ENCODE results near the gene WWOX.

WWOX gene

GRCh38 chr16:78249832-78250231 lies 150.4 kb downstream of the WWOX start:
- no peaks in the 10 kb centered on the region for H3K27me3 Mint-ChIP-seq
- peaks cover 5% of the 10 kb centered on the region for H3K36me3 Mint-ChIP-seq
- no peaks in the 10 kb centered on the region for H3K9me3 Mint-ChIP-seq
- ATAC-seq (ENCODE audit: low read depth) (no peak), DNase-seq (ENCODE audit: low spot score in 2 of 2) (no peak)
- no peak overlapping the region for H3K27ac Mint-ChIP-seq
- H3K4me3 Mint-ChIP-seq: no peak overlapping the region
- no peaks in the 10 kb centered on the region for H3K4me1 Mint-ChIP-seq

- no peak for ATAC-seq (ENCODE audit: low read depth)
These were observed 151.7 kb downstream of the WWOX start for GRCh38 chr16:78251115-78251514.

GRCh38 chr16:78252757-78253156 lies 153.3 kb downstream of the WWOX start:
- Mint-ChIP-seq H3K4me3 (no peak overlapping the region), H3K27ac (no peak overlapping the region), H3K4me1 (peaks cover 2% of the 10 kb centered on the region), H3K36me3 (peaks cover 2% of the 10 kb centered on the region), H3K27me3 (no peaks in the 10 kb centered on the region), H3K9me3 (no peaks in the 10 kb centered on the region)
- ATAC-seq (ENCODE audit: low read depth) (no peak), DNase-seq (ENCODE audit: low spot score in 2 of 2) (no peak)

More at GRCh38 chr16:78251115-78251514, 151.7 kb downstream of the WWOX start:
- no peak for DNase-seq (ENCODE audit: low spot score in 2 of 2)
- Mint-ChIP-seq H3K4me1 (peaks cover under 1% of the 10 kb centered on the region), H3K27me3 (no peaks in the 10 kb centered on the region), H3K27ac (no peak overlapping the region), H3K9me3 (no peaks in the 10 kb centered on the region), H3K36me3 (peaks cover 3% of the 10 kb centered on the region), H3K4me3 (no peak overlapping the region)

GRCh38 chr16:78254841-78255240 lies 155.4 kb downstream of the WWOX start:
- no peak for DNase-seq (ENCODE audit: low spot score in 2 of 2)
- no peak for ATAC-seq (ENCODE audit: low read depth)
- H3K4me1 Mint-ChIP-seq: peaks cover 2% of the 10 kb centered on the region
- H3K27me3 Mint-ChIP-seq: no peaks in the 10 kb centered on the region
- no peak overlapping the region for H3K4me3 Mint-ChIP-seq
- H3K36me3 Mint-ChIP-seq: peaks cover 3% of the 10 kb centered on the region
- H3K9me3 Mint-ChIP-seq: no peaks in the 10 kb centered on the region
- H3K27ac Mint-ChIP-seq: no peak overlapping the region

- no peak overlapping the region for H3K4me3 Mint-ChIP-seq
- peaks cover 3% of the 10 kb centered on the region for H3K36me3 Mint-ChIP-seq
- peaks cover 2% of the 10 kb centered on the region for H3K4me1 Mint-ChIP-seq
- H3K9me3 Mint-ChIP-seq: no peaks in the 10 kb centered on the region
- ATAC-seq (ENCODE audit: low read depth) (no peak), DNase-seq (ENCODE audit: low spot score in 2 of 2) (no peak)
- H3K27ac Mint-ChIP-seq: no peak overlapping the region
- H3K27me3 Mint-ChIP-seq: no peaks in the 10 kb centered on the region
These were observed 157.4 kb downstream of the WWOX start for GRCh38 chr16:78256686-78257375.

GRCh38 chr16:78257376-78257728 lies 157.9 kb downstream of the WWOX start:
- ATAC-seq (ENCODE audit: low read depth) (no peak), DNase-seq (ENCODE audit: low spot score in 2 of 2) (no peak)
- H3K9me3 Mint-ChIP-seq: no peaks in the 10 kb centered on the region
- peaks cover 2% of the 10 kb centered on the region for H3K4me1 Mint-ChIP-seq
- no peak overlapping the region for H3K4me3 Mint-ChIP-seq
- peaks cover 3% of the 10 kb centered on the region for H3K36me3 Mint-ChIP-seq
- H3K27me3 Mint-ChIP-seq: no peaks in the 10 kb centered on the region
- no peak overlapping the region for H3K27ac Mint-ChIP-seq

GRCh38 chr16:78258375-78259065 lies 159.1 kb downstream of the WWOX start:
- H3K4me1 Mint-ChIP-seq: peaks cover 2% of the 10 kb centered on the region
- H3K4me3 Mint-ChIP-seq: no peak overlapping the region
- no peaks in the 10 kb centered on the region for H3K27me3 Mint-ChIP-seq
- H3K36me3 Mint-ChIP-seq: peaks cover 8% of the 10 kb centered on the region
- DNase-seq (ENCODE audit: low spot score in 2 of 2): no peak
- no peak for ATAC-seq (ENCODE audit: low read depth)
- no peak overlapping the region for H3K27ac Mint-ChIP-seq
- H3K9me3 Mint-ChIP-seq: no peaks in the 10 kb centered on the region

- no peaks in the 10 kb centered on the region for H3K9me3 Mint-ChIP-seq
- peaks cover 2% of the 10 kb centered on the region for H3K4me1 Mint-ChIP-seq
- H3K27ac Mint-ChIP-seq: no peak overlapping the region
- DNase-seq (ENCODE audit: low spot score in 2 of 2): no peak
- ATAC-seq (ENCODE audit: low read depth): no peak
- peaks cover 18% of the 10 kb centered on the region for H3K36me3 Mint-ChIP-seq
- H3K27me3 Mint-ChIP-seq: no peaks in the 10 kb centered on the region
- H3K4me3 Mint-ChIP-seq: no peak overlapping the region
These were observed 160.4 kb downstream of the WWOX start for GRCh38 chr16:78259873-78260272.

GRCh38 chr16:78264642-78265041 lies 165.2 kb downstream of the WWOX start:
- no peaks in the 10 kb centered on the region for H3K4me1 Mint-ChIP-seq
- no peak overlapping the region for H3K4me3 Mint-ChIP-seq
- no peak for ATAC-seq (ENCODE audit: low read depth)
- no peaks in the 10 kb centered on the region for H3K27me3 Mint-ChIP-seq
- H3K27ac Mint-ChIP-seq: no peak overlapping the region
- H3K9me3 Mint-ChIP-seq: no peaks in the 10 kb centered on the region
- peaks cover 21% of the 10 kb centered on the region for H3K36me3 Mint-ChIP-seq
- DNase-seq (ENCODE audit: low spot score in 2 of 2): no peak

GRCh38 chr16:78269256-78269655 lies 169.8 kb downstream of the WWOX start:
- Mint-ChIP-seq H3K27me3 (no peaks in the 10 kb centered on the region), H3K9me3 (no peaks in the 10 kb centered on the region), H3K36me3 (peaks cover 16% of the 10 kb centered on the region), H3K27ac (no peak overlapping the region), H3K4me1 (no peaks in the 10 kb centered on the region), H3K4me3 (no peak overlapping the region)
- DNase-seq (ENCODE audit: low spot score in 2 of 2): no peak
- no peak for ATAC-seq (ENCODE audit: low read depth)

- no peaks in the 10 kb centered on the region for H3K9me3 Mint-ChIP-seq
- no peak overlapping the region for H3K27ac Mint-ChIP-seq
- no peaks in the 10 kb centered on the region for H3K27me3 Mint-ChIP-seq
- DNase-seq (ENCODE audit: low spot score in 2 of 2): no peak
- peaks cover 3% of the 10 kb centered on the region for H3K36me3 Mint-ChIP-seq
- H3K4me3 Mint-ChIP-seq: no peak overlapping the region
- H3K4me1 Mint-ChIP-seq: no peaks in the 10 kb centered on the region
- no peak for ATAC-seq (ENCODE audit: low read depth)
These were observed 172.5 kb downstream of the WWOX start for GRCh38 chr16:78271981-78272380.

GRCh38 chr16:78274771-78275170 lies 175.3 kb downstream of the WWOX start:
- H3K27ac Mint-ChIP-seq: no peak overlapping the region
- DNase-seq (ENCODE audit: low spot score in 2 of 2) (no peak), ATAC-seq (ENCODE audit: low read depth) (no peak)
- H3K9me3 Mint-ChIP-seq: no peaks in the 10 kb centered on the region
- no peaks in the 10 kb centered on the region for H3K4me1 Mint-ChIP-seq
- no peak overlapping the region for H3K4me3 Mint-ChIP-seq
- peaks cover 3% of the 10 kb centered on the region for H3K36me3 Mint-ChIP-seq
- no peaks in the 10 kb centered on the region for H3K27me3 Mint-ChIP-seq

- Mint-ChIP-seq H3K36me3 (peaks cover 5% of the 10 kb centered on the region), H3K4me3 (no peak overlapping the region), H3K27ac (no peak overlapping the region), H3K4me1 (no peaks in the 10 kb centered on the region), H3K9me3 (no peaks in the 10 kb centered on the region), H3K27me3 (no peaks in the 10 kb centered on the region)
- no peak for DNase-seq (ENCODE audit: low spot score in 2 of 2)
- ATAC-seq (ENCODE audit: low read depth): no peak
These were observed 176.0 kb downstream of the WWOX start for GRCh38 chr16:78275420-78275819.

- Mint-ChIP-seq H3K27ac (no peak overlapping the region), H3K9me3 (no peaks in the 10 kb centered on the region)
These were observed 178.0 kb downstream of the WWOX start for GRCh38 chr16:78277321-78278055.

More at GRCh38 chr16:78277321-78278055, 178.0 kb downstream of the WWOX start:
- no peaks in the 10 kb centered on the region for H3K4me1 Mint-ChIP-seq
- H3K27me3 Mint-ChIP-seq: no peaks in the 10 kb centered on the region
- H3K4me3 Mint-ChIP-seq: no peak overlapping the region
- H3K36me3 Mint-ChIP-seq: peaks cover 8% of the 10 kb centered on the region
- DNase-seq (ENCODE audit: low spot score in 2 of 2) (no peak), ATAC-seq (ENCODE audit: low read depth) (no peak)
